Calu3 (cell line): ENCODE measurements around the gene PHF2. TPM values are rescaled to one million over a fixed set of nuclear protein-coding genes. Genes with fewer than 3 reads are reported as not detected.

Experiments used
- BruUV-seq: library from RNA; stranded (reverse); fragments of 400-500 nt; replicated peaks from 2 replicates; lab custom pipeline; 2021; lab: Mats Ljungman, UMichigan
- CTCF ChIA-PET: fragments of 300-600 bp; sonication (Branson Sonifier 250); formaldehyde crosslinking; loops from one replicate; lab custom pipeline; 2022; ENCODE audit warnings: antibody characterized with exemption; lab: Charles Lee
- DNase-seq: peaks from one replicate; pipeline ENCODE4 v3.0.0; 2022
- H3K27ac Mint-ChIP-seq: one replicate; pipeline ENCODE4 v1.8.0; 2022; ENCODE audit warnings: mixed read lengths; ENCODE audit not compliant: unreplicated experiment
- H3K27me3 Mint-ChIP-seq: one replicate; pipeline ENCODE4 v1.8.0; 2022; ENCODE audit warnings: mixed read lengths; ENCODE audit not compliant: unreplicated experiment
- H3K36me3 Mint-ChIP-seq: one replicate; pipeline ENCODE4 v1.8.0; 2022; ENCODE audit warnings: mild to moderate bottlenecking, moderate library complexity, mixed read lengths; ENCODE audit not compliant: insufficient read depth, unreplicated experiment
- H3K4me1 Mint-ChIP-seq: one replicate; pipeline ENCODE4 v1.8.0; 2022; ENCODE audit warnings: mild to moderate bottlenecking, low read depth, mixed read lengths; ENCODE audit not compliant: unreplicated experiment
- H3K4me3 Mint-ChIP-seq: one replicate; pipeline ENCODE4 v1.8.0; 2022; ENCODE audit warnings: mild to moderate bottlenecking, low read depth, moderate library complexity, mixed read lengths; ENCODE audit not compliant: unreplicated experiment
- H3K9me3 Mint-ChIP-seq: one replicate; pipeline ENCODE4 v1.8.0; 2022; ENCODE audit warnings: low read depth, mixed read lengths; ENCODE audit not compliant: unreplicated experiment
- intact Hi-C: fragments of 100-400 bp; cut with micrococcal nuclease; formaldehyde crosslinking; loops from one replicate; pipeline ENCODE4 v1.10.0; 2022; ENCODE audit not compliant: unreplicated experiment
- total RNA-seq: library from RNA; stranded (reverse); gene quantifications from 2 replicates; pipeline ENCODE4 v1.2.3, GENCODE V29; 2022
- TF ChIP-seq, protein P1 (sequence below): fragments of 200-600 bp; IDR thresholded peaks from one replicate; pipeline ENCODE4 v1.8.0; 2022; ENCODE audit warnings: antibody characterized with exemption; ENCODE audit not compliant: unreplicated experiment

Gene PHF2
- total RNA-seq, 1 experiment from 2014 or later = 13.9 TPM

- no peaks in the 10 kb centered on the region for H3K4me1 Mint-ChIP-seq
- no peaks in the 10 kb centered on the region for H3K36me3 Mint-ChIP-seq
- TF ChIP-seq, protein P1, sequence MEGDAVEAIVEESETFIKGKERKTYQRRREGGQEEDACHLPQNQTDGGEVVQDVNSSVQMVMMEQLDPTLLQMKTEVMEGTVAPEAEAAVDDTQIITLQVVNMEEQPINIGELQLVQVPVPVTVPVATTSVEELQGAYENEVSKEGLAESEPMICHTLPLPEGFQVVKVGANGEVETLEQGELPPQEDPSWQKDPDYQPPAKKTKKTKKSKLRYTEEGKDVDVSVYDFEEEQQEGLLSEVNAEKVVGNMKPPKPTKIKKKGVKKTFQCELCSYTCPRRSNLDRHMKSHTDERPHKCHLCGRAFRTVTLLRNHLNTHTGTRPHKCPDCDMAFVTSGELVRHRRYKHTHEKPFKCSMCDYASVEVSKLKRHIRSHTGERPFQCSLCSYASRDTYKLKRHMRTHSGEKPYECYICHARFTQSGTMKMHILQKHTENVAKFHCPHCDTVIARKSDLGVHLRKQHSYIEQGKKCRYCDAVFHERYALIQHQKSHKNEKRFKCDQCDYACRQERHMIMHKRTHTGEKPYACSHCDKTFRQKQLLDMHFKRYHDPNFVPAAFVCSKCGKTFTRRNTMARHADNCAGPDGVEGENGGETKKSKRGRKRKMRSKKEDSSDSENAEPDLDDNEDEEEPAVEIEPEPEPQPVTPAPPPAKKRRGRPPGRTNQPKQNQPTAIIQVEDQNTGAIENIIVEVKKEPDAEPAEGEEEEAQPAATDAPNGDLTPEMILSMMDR = no peak
- no TSS peak for BruUV-seq
- intact Hi-C loops = no loop called here
- no peak overlapping the region for H3K27ac Mint-ChIP-seq
- no peak for DNase-seq
- H3K27me3 Mint-ChIP-seq = peaks cover 12% of the 10 kb centered on the region
- CTCF ChIA-PET = no interaction called here
- no peaks in the 10 kb centered on the region for H3K9me3 Mint-ChIP-seq
- no peak overlapping the region for H3K4me3 Mint-ChIP-seq
Measured at GRCh38 chr9:93698140-93698908, 121.9 kb downstream of the PHF2 start.

DNA sequence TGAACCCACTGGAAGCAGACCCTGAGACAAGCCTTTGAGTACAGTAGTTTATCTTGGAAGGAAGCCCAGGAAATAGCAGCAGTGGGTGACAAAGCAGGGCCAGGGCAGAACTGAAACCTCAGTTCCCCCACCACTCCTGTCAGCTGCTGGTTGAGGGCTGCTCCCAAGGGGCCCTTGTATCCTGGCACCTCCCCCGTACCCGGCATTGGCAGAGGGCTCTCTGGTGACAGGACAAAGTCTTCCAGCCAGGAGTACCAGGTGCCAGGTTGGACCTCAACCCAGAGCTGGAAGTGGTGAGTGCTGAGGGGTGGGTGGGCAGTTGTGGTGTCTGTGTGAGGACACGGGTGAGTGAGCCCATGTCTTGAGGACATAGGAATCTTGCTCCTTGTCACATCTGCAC, 123.3 kb downstream of the PHF2 start:
- CTCF ChIA-PET = no interaction called here
- intact Hi-C loops = no loop called here
- Mint-ChIP-seq H3K4me1 (no peaks in the 10 kb centered on the region), H3K27me3 (no peaks in the 10 kb centered on the region), H3K4me3 (no peak overlapping the region), H3K27ac (no peak overlapping the region), H3K36me3 (no peaks in the 10 kb centered on the region), H3K9me3 (no peaks in the 10 kb centered on the region)
- BruUV-seq = no TSS peak
- TF ChIP-seq, protein P1 = no peak
- DNase-seq = no peak

- CTCF ChIA-PET = no interaction called here
- DNase-seq = no peak
Measured at GRCh38 chr9:93701494-93702218, 125.3 kb downstream of the PHF2 start.

GRCh38 chr9:93702261-93702660, 125.9 kb downstream of the PHF2 start:
- Mint-ChIP-seq H3K27ac (no peak overlapping the region), H3K36me3 (no peaks in the 10 kb centered on the region), H3K27me3 (no peaks in the 10 kb centered on the region), H3K4me1 (no peaks in the 10 kb centered on the region), H3K9me3 (no peaks in the 10 kb centered on the region), H3K4me3 (no peak overlapping the region)
- BruUV-seq = no TSS peak
- no peak for DNase-seq
- TF ChIP-seq, protein P1 = no peak
- CTCF ChIA-PET = no interaction called here
- intact Hi-C loops = no loop called here

More at GRCh38 chr9:93701494-93702218, 125.3 kb downstream of the PHF2 start:
- Mint-ChIP-seq H3K36me3 (no peaks in the 10 kb centered on the region), H3K9me3 (no peaks in the 10 kb centered on the region), H3K27me3 (no peaks in the 10 kb centered on the region), H3K4me3 (no peak overlapping the region), H3K4me1 (no peaks in the 10 kb centered on the region), H3K27ac (no peak overlapping the region)
- BruUV-seq = no TSS peak
- intact Hi-C loops = no loop called here
- TF ChIP-seq, protein P1 = no peak
